ENCODE measurements around the gene TOLLIP. TPM values are rescaled to one million over a fixed set of nuclear protein-coding genes. Genes with fewer than 3 reads are reported as not detected.

The TOLLIP gene
- total and polyA plus RNA-seq, 9 of the 15 experiments (the other 6 are each of a cell fraction or from before 2014, with no cell fraction given): 0.23 to 22.8 (median 7.1) TPM

DNA sequence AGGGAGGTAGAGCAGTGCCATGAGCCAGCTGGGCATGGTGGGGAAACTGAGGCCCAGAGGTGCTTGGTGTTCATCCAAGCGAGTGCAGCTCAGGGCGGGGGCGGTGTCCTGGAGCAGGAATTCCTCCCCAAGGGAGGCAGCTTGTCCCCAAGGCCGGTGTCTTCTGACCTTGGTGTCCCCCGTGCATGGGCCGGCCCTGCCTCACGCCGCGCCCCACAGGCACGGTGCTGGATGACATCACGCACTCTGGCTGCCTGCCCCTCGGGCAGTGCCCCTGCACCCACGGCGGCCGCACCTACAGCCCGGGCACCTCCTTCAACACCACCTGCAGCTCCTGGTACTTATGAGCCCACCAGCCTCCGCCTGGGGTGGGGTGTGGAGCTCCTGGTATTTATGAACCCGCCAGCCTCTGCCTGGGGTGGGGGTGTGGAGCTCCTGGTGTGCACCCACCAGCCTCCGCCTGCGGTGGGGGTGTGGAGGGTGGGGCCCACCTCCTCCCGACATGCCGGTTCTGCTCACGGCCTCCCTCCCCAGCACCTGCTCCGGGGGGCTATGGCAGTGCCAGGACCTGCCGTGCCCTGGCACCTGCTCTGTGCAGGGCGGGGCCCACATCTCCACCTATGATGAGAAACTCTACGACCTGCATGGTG, 79.8 kb downstream of the TOLLIP start:
- Histone ChIP-seq H3K36me3 (ENCODE audit: control insufficient read depth, insufficient read depth, low read length) (no peaks in the 10 kb centered on the region), H3K4me2 (ENCODE audit: insufficient read depth, low read length) (no peak overlapping the region), H3K9me3 (replicated peaks; ENCODE audit: control insufficient read depth, insufficient read depth, low read depth, low read length) (no peaks in the 10 kb centered on the region), H3K27me3 (ENCODE audit: control insufficient read depth in 2 of 2, insufficient read depth in 2 of 2, low read length in 2 of 2) (peaks cover 0 to 55% of the 10 kb centered on the region in 2 experiments; a peak in 2 of 5 replicates), H3K4me1 (replicated peaks in 1 of 2; ENCODE audit: control insufficient read depth in 2 of 2, insufficient read depth in 2 of 2, low read length in 2 of 2) (peaks cover 0 to 70% of the 10 kb centered on the region in 2 experiments; a peak in 2 of 5 replicates), H2AFZ (ENCODE audit: low read depth, low read length) (no peak overlapping the region), H3K9me1 (ENCODE audit: control insufficient read depth, insufficient read depth, low read length) (peaks cover 2% of the 10 kb centered on the region), H3K4me3 (no peak overlapping the region), H3K27ac (ENCODE audit: extremely low read depth, low read depth, low read length) (no peak overlapping the region), H4K20me1 (replicated peaks; ENCODE audit: control insufficient read depth, insufficient read depth, low read length) (0 out of 2 replicates have a peak, but pooled peaks cover 6% of the 10 kb centered on the region), H3K9ac (ENCODE audit: insufficient read depth in 1 of 2, low read depth in 2 of 2, low read length in 2 of 2) (no peak overlapping the region), H3K79me2 (ENCODE audit: control insufficient read depth, insufficient read depth, low read length) (no peaks in the 10 kb centered on the region)
- peak in 1 of 4 experiments; percentile 7 for DNase-seq (ENCODE audit: extremely low read depth in 1 of 4, low spot score in 3 of 4)
- intact Hi-C loops (cut with micrococcal nuclease) (no loop called here), in situ Hi-C loops (cut with MboI) (no loop called here)
- no peak for FAIRE-seq
- TF ChIP-seq, protein P1, sequence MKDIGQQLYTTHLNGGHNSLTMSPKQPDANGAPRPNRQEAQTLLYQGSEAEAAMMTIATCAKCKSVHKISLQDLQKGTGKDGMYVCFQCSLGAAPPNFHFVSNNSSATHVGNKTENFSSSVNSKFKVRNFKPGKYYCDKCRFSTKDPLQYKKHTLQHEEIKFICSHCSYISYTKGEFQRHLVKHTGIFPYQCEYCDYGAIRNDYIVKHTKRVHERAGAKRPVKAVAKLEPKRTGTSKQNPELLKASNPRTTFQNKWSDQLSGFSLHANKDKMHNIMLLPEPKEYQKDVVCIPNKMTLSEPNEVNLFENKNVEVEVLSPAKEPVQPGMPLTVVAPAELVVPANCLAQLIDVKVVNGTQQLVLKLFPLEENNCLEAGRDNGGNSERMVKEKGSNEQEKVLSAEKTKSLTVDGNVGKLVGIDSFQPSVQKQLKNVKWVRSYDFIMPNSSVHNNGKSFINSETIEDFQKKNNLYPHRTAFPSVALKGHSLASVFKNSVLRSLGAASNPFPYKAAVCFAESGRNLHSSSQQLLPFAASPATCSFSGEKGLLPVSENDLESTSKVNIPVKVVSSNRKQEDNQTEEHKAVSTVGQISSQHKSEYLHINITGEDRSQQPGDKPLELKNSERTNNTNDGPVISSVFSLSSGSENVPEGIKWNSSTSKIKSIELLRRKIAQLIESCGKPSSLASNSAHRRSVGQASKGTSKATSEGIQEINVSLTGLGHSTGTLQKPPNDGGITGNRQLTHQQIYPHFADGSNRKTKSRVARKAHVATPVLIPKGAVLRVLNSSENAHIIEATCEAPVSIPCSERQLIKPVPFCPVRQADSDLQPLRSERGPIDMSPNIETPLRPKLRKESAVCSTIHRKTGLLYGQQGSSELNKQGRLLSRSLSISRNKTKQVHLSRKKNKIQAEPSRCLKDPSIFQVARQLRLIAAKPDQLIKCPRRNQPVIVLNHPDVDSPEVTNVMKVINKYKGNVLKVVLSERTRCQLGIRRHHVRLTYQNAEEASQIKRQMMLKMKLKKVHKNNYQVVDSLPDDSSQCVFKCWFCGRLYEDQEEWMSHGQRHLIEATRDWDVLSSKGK (CRISPR knock-in tag; IDR thresholded peaks at IDR 0.05): no peak
- TF ChIP-seq MAFG (tag; conservative IDR thresholded peaks at IDR 0.05): no peak
- TF ChIP-seq ETV6 (IDR thresholded peaks at IDR 0.05; ENCODE audit: borderline replicate concordance in 1 of 2, low read depth in 2 of 2, low read length in 1 of 2): no peak
- no peak for TF ChIP-seq ETV6 (CRISPR knock-in tag; IDR thresholded peaks at IDR 0.05; ENCODE audit: borderline replicate concordance)
- TF ChIP-seq ZNF561 (CRISPR knock-in tag; conservative IDR thresholded peaks at IDR 0.05): no peak
- no peak for TF ChIP-seq ZNF76 (CRISPR knock-in tag; IDR thresholded peaks at IDR 0.05; ENCODE audit: borderline replicate concordance)
- no peak for TF ChIP-seq ZNF695 (CRISPR knock-in tag; IDR thresholded peaks at IDR 0.05)
- TF ChIP-seq, protein P2, sequence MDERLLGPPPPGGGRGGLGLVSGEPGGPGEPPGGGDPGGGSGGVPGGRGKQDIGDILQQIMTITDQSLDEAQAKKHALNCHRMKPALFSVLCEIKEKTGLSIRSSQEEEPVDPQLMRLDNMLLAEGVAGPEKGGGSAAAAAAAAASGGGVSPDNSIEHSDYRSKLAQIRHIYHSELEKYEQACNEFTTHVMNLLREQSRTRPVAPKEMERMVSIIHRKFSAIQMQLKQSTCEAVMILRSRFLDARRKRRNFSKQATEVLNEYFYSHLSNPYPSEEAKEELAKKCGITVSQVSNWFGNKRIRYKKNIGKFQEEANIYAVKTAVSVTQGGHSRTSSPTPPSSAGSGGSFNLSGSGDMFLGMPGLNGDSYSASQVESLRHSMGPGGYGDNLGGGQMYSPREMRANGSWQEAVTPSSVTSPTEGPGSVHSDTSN (CRISPR knock-in tag; IDR thresholded peaks at IDR 0.05; ENCODE audit: low read depth): no peak
- TF ChIP-seq, protein P2 (tag; conservative IDR thresholded peaks at IDR 0.05; ENCODE audit: low read depth): no peak
- no peak for TF ChIP-seq PHB2 (IDR thresholded peaks at IDR 0.05; ENCODE audit: low read depth)
- TF ChIP-seq EHMT2 (IDR thresholded peaks at IDR 0.05): no peak
- TF ChIP-seq RAD21 (CRISPR knock-in tag; conservative IDR thresholded peaks at IDR 0.05 in 1 of 2, IDR thresholded peaks at IDR 0.05 in 1 of 2): no peak
- TF ChIP-seq ESRRA (IDR thresholded peaks at IDR 0.05; ENCODE audit: borderline replicate concordance, low read depth): no peak
- TF ChIP-seq, protein P3, sequence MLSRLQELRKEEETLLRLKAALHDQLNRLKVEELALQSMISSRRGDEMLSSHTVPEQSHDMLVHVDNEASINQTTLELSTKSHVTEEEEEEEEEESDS (CRISPR knock-in tag; IDR thresholded peaks at IDR 0.05): no peak
- no TSS peak for BruUV-seq (replicated peaks)
- ChIA-PET CTCF (ENCODE audit: low intra/inter-chr PET ratio) (no interaction called here), POLR2A (no interaction called here)
- no peak for ATAC-seq
- 12% methylated on average over 19 of the region's 27 CpGs for WGBS (ENCODE audit: insufficient coverage, low coverage, missing lambda C conversion rate)

Data from K562 (cell line).